ENCODE results near the gene GUCY2C.
"Not testable (repeated sequence)": the region's sequence is repeated elsewhere in the genome, so short reads cannot be mapped to it uniquely, and the experiment has no call there.

GUCY2C gene

GRCh38 chr12:14696265-14696741 is at the start of gene GUCY2C:
TSS of gene GUCY2C (minus strand) at chr12:14696599. CDS start at chr12:14696448, 151 bp downstream.
- DNase-seq = no peak

GRCh38 chr12:14743061-14743460 is 46.7 kb upstream of the GUCY2C start:
- DNase-seq = no peak

- DNase-seq = no peak
Measured at GRCh38 chr12:14741942-14742341, 45.5 kb upstream of the GUCY2C start.

- DNase-seq = no peak
Measured at GRCh38 chr12:14741153-14741552, 44.8 kb upstream of the GUCY2C start.

GRCh38 chr12:14736441-14736840 is 40.0 kb upstream of the GUCY2C start:
- DNase-seq = not testable (repeated sequence)

GRCh38 chr12:14731821-14732220 is 35.4 kb upstream of the GUCY2C start:
- DNase-seq = no peak

GRCh38 chr12:14729586-14729985 is 33.2 kb upstream of the GUCY2C start:
- no peak for DNase-seq

- no peak for DNase-seq
Measured at GRCh38 chr12:14723763-14724162, 27.4 kb upstream of the GUCY2C start.

GRCh38 chr12:14716848-14717444 is 20.5 kb upstream of the GUCY2C start:
- DNase-seq = no peak

- DNase-seq = peak; percentile 54
Measured at GRCh38 chr12:14714437-14714836, 18.0 kb upstream of the GUCY2C start.

GRCh38 chr12:14710632-14711320 is 14.4 kb upstream of the GUCY2C start:
- DNase-seq = peak; percentile 84

- DNase-seq = no peak
Measured at GRCh38 chr12:14701809-14702568, 5.6 kb upstream of the GUCY2C start.

- DNase-seq = no peak
Measured at GRCh38 chr12:14700935-14701334, 4.5 kb upstream of the GUCY2C start.

GRCh38 chr12:14699923-14700322 is 3.5 kb upstream of the GUCY2C start:
- DNase-seq = no peak

GRCh38 chr12:14698555-14698954 is 2.2 kb upstream of the GUCY2C start:
- DNase-seq = no peak

- DNase-seq = no peak
Measured at GRCh38 chr12:14695715-14696141, 671 bp downstream of the GUCY2C start.

GRCh38 chr12:14694970-14695369 is 1.4 kb downstream of the GUCY2C start:
- no peak for DNase-seq

- no peak for DNase-seq
Measured at GRCh38 chr12:14694145-14694714, 2.2 kb downstream of the GUCY2C start.

GRCh38 chr12:14693116-14693515 is 3.3 kb downstream of the GUCY2C start:
- DNase-seq = no peak

GRCh38 chr12:14691560-14691959 is 4.8 kb downstream of the GUCY2C start:
- no peak for DNase-seq

GRCh38 chr12:14689996-14690395 is 6.4 kb downstream of the GUCY2C start:
- no peak for DNase-seq

GRCh38 chr12:14689144-14689543 is 7.3 kb downstream of the GUCY2C start:
- no peak for DNase-seq

GRCh38 chr12:14682231-14682630 is 14.2 kb downstream of the GUCY2C start:
- not testable (repeated sequence) for DNase-seq
